Stomach (tissue), 9 donors: ENCODE data around the gene LMNB1. TPM values are rescaled to one million over a fixed set of nuclear protein-coding genes. Genes with fewer than 3 reads are reported as not detected.
A peak's percentile ranks its signal among the peaks of the same experiment; 100 is the strongest.
"Not testable (repeated sequence)": the region's sequence is repeated elsewhere in the genome, so short reads cannot be mapped to it uniquely, and the experiment has no call there.

ENCODE experiments used
- DNase-seq, 2 donors: peaks; one replicate each; pipeline versions ENCODE4 v3.0.0 to v3.0.0-alpha.2; 2013 to 2019
- H3K27ac ChIP-seq, 5 donors: fragments of 200-600 bp in 4 of 5; sonication (generic) in 4 of 5; one replicate each; pipeline ENCODE4 v1.5.1; 2013 to 2019; ENCODE audit warnings: mild to moderate bottlenecking in 1 of 5, moderate library complexity in 1 of 5
- H3K27me3 ChIP-seq, 3 donors: fragments of 200-600 bp; sonication (generic); one replicate each; pipeline ENCODE4 v1.5.1; 2017 to 2019; ENCODE audit warnings: mixed run types in 1 of 3
- H3K36me3 ChIP-seq, 4 donors: fragments of 200-600 bp; sonication (generic); 1 replicate in 3 of 4; 2 replicates in 1 of 4; pipeline ENCODE4 v1.5.1; 2016 to 2019
- H3K4me1 ChIP-seq, 4 donors: fragments of 200-600 bp; sonication (generic); one replicate each; pipeline ENCODE4 v1.5.1; 2016 to 2019
- H3K4me3 ChIP-seq, 4 donors: fragments of 200-600 bp; sonication (generic) in 3 of 4; one replicate each; pipeline ENCODE4 v1.5.1; 2016 to 2019; ENCODE audit warnings: mild to moderate bottlenecking in 1 of 4
- H3K9me3 ChIP-seq, 4 donors: fragments of 200-600 bp; sonication (generic); one replicate each; pipeline ENCODE4 v1.5.1; 2016 to 2019
- EP300 ChIP-seq: sonication (generic); formaldehyde crosslinking; IDR thresholded peaks from one replicate; pipeline ENCODE4 v1.6.1; 2017; ENCODE audit warnings: antibody characterized with exemption
- POLR2A ChIP-seq, 4 donors: fragments of 450-650 bp; IDR thresholded peaks; one replicate each; pipeline ENCODE4 v1.6.1; 2016; ENCODE audit warnings: antibody characterized with exemption in 4 of 4, control low read depth in 2 of 4, mild to moderate bottlenecking in 1 of 4, moderate library complexity in 1 of 4
- POLR2AphosphoS5 ChIP-seq, 3 donors: sonication (generic); formaldehyde crosslinking; IDR thresholded peaks; one replicate each; pipeline ENCODE4 v1.6.1; 2016; ENCODE audit warnings: antibody characterized with exemption in 3 of 3
- WGBS, 5 donors: extraction: QIAGEN DNeasy Blood & Tissue Kit in 3 of 5; methylation state at CpG; one replicate each; pipeline versions ENCODE4 v1.1.5 to v1.1.7; 2013 to 2018; 5-methylcytosine and 5-hydroxymethylcytosine counted together
- intact Hi-C: fragments of 100-400 bp; cut with DNase I; formaldehyde crosslinking; loops from one replicate; pipeline ENCODE4 v1.15.1; 2023; ENCODE audit warnings: low total_unique reads
- polyA plus RNA-seq, 3 donors: library from polyadenylated mRNA; stranded (reverse); fragments of 200-250 nt; gene quantifications; one replicate each; pipeline ENCODE4 v1.2.3, GENCODE V29; 2013
- total RNA-seq, 5 donors: library from RNA; depleted of rRNA; stranded (reverse); fragments of >200 nt; gene quantifications; one replicate each; pipeline versions ENCODE4 v1.1.0 to v1.2.3, GENCODE V29; 2014 to 2016
- TF ChIP-seq, protein P1 (sequence below), 7 experiments: fragments of 450-650 bp in 4 of 7; fragments of 200-600 bp in 3 of 7; sonication (generic) in 3 of 7; IDR thresholded peaks; one replicate each; pipeline ENCODE4 v1.5.1; 2016 to 2019; ENCODE audit warnings: antibody characterized with exemption in 7 of 7, control low read depth in 2 of 7, mild to moderate bottlenecking in 1 of 7
- donor health status: healthy with polysubstance abuse.
- donor health status: Bipolar disorder and iron deficiency.
- donor health status: healthy.

The LMNB1 gene
- total and polyA plus RNA-seq, 8 donors = 7.6 to 167 (median 9.9) TPM

- Histone ChIP-seq H3K36me3 (no peaks in the 10 kb centered on the region), H3K27me3 (no peaks in the 10 kb centered on the region), H3K9me3 (no peaks in the 10 kb centered on the region), H3K4me1 (peaks cover 6 to 40% (median 36%) of the 10 kb centered on the region in 4 donors), H3K27ac (peak overlapping the region; percentile 92 to 97 (median 97)), H3K4me3 (peak overlapping the region; percentile 71 to 95 (median 78))
- DNase-seq = peak; percentile 65 to 88
- TF ChIP-seq EP300 (no peak), POLR2AphosphoS5 (IDR thresholded peaks at IDR 0.05) (peak in 1 of 3 donors; percentile 55), POLR2A (IDR thresholded peaks at IDR 0.05) (no peak)
- TF ChIP-seq, protein P1, sequence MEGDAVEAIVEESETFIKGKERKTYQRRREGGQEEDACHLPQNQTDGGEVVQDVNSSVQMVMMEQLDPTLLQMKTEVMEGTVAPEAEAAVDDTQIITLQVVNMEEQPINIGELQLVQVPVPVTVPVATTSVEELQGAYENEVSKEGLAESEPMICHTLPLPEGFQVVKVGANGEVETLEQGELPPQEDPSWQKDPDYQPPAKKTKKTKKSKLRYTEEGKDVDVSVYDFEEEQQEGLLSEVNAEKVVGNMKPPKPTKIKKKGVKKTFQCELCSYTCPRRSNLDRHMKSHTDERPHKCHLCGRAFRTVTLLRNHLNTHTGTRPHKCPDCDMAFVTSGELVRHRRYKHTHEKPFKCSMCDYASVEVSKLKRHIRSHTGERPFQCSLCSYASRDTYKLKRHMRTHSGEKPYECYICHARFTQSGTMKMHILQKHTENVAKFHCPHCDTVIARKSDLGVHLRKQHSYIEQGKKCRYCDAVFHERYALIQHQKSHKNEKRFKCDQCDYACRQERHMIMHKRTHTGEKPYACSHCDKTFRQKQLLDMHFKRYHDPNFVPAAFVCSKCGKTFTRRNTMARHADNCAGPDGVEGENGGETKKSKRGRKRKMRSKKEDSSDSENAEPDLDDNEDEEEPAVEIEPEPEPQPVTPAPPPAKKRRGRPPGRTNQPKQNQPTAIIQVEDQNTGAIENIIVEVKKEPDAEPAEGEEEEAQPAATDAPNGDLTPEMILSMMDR (IDR thresholded peaks at IDR 0.05) = peak in 1 of 7 experiments; percentile 16
- 1% methylated on average over 47 to 93 of the region's 93 CpGs for WGBS, 5 donors
- intact Hi-C loops = no loop called here
Measured at GRCh38 chr5:126777257-126777974, 480 bp downstream of the LMNB1 start.

DNA sequence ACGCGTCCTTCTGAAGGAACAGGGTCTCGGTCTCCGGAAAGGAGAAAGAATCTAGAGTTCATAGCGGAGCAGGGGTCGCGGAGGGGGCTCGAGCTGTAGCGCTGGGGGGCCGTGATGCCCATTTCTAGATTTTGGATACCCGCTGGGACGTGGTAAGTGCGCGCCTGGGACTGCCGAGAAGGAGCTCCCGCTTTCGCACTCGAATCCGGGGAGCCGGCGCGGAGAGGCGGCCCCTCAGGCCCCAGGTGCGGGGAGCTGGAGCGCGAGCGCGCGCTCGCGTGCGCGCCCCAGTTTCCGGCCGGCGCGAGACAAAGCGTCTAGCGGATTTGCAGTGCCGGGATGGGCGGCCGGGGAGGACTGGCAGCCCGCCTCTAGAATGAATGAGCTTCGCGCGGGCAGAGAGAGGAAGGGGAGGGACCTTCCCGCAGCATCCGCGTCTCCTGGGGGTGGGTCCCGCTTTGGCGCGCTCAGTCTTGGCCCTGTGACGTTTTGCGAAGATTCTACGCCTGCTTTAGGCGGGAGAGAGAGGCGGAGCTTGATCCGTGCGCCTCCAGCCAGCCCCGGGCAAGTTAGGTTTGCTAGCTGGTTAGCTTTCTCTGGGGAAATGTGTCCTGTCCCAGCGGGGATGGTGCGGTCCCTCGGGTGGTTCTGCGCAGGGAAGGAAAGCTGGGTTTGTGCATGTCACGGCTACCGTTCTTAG is 1.2 kb downstream of the LMNB1 start:
- peak; percentile 82 to 97 for DNase-seq
- 0% methylated on average over 15 to 66 of the region's 66 CpGs for WGBS, 5 donors
- intact Hi-C loops = no loop called here

DNA sequence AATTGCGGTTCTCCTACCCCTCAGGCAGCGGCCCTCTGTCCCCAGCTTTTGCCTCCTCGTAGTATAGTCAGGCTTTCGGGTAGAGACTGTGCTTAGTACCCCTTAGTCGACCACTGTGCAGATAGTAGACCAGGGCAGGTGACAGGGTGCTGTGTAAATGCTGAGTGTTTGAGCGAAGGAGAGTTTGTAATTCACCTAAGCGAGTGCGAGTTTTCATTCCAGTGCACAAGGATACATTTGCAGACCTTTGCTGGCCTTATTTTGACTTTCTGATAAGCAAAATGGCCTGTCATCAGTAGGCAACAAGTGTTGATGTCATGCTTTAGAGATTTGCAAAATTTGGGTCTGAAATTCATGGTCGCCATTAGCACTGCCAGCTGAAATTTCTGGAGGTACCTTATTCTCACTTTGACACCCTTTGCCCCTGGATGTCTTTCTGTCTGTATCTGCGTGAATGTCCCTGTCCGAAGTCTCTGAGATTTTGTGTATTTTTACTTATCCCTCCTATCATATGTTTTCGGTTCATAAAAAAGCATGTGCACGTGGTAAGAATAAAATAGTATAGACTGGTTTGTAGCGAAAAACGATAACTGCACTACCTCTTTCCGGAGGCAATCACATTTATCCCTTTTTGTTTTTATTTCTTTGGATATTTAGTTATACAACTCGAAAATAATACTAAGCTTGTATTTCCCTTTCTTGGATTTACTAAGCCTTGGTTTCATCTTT is 1.9 kb downstream of the LMNB1 start:
- Histone ChIP-seq H3K27me3 (no peaks in the 10 kb centered on the region), H3K9me3 (no peaks in the 10 kb centered on the region), H3K4me1 (peaks cover 6 to 40% (median 36%) of the 10 kb centered on the region in 4 donors), H3K36me3 (no peaks in the 10 kb centered on the region), H3K4me3 (peak overlapping the region; percentile 71 to 95 (median 78)), H3K27ac (peak overlapping the region; percentile 92 to 97 (median 97))
- no peak for DNase-seq
- 16 to 25% (median 21%) methylated on average over 17 of the region's 17 CpGs for WGBS, 5 donors
- TF ChIP-seq EP300 = no peak
- TF ChIP-seq POLR2A (IDR thresholded peaks at IDR 0.05) = no peak
- TF ChIP-seq, protein P1 (IDR thresholded peaks at IDR 0.05) = no peak
- no peak for TF ChIP-seq POLR2AphosphoS5 (IDR thresholded peaks at IDR 0.05)
- intact Hi-C loops = no loop called here

More for the DNA sequence above, 1.2 kb downstream of the LMNB1 start:
- Histone ChIP-seq H3K9me3 (no peaks in the 10 kb centered on the region), H3K4me1 (peaks cover 6 to 40% (median 36%) of the 10 kb centered on the region in 4 donors), H3K27ac (peak overlapping the region; percentile 92 to 97 (median 97)), H3K36me3 (no peaks in the 10 kb centered on the region), H3K4me3 (peak overlapping the region; percentile 71 to 95 (median 78)), H3K27me3 (no peaks in the 10 kb centered on the region)
- TF ChIP-seq POLR2AphosphoS5 (IDR thresholded peaks at IDR 0.05) (peak in 2 of 3 donors; percentile 50 to 67), POLR2A (IDR thresholded peaks at IDR 0.05) (no peak)

GRCh38 chr5:126780165-126780827 is 3.4 kb downstream of the LMNB1 start:
- peak overlapping the region in 1 of 4 donors; percentile 13 for H3K4me3 ChIP-seq
- H3K27ac ChIP-seq = no peak overlapping the region
- no peak for TF ChIP-seq POLR2A (IDR thresholded peaks at IDR 0.05)
- TF ChIP-seq, protein P1 (IDR thresholded peaks at IDR 0.05) = peak in 5 of 7 experiments; percentile 29 to 81 (median 56)
- H3K27me3 ChIP-seq = no peaks in the 10 kb centered on the region
- no peaks in the 10 kb centered on the region for H3K36me3 ChIP-seq
- H3K4me1 ChIP-seq = peaks cover 6 to 37% (median 36%) of the 10 kb centered on the region in 4 donors
- peak; percentile 38 to 85 for DNase-seq
- no peaks in the 10 kb centered on the region for H3K9me3 ChIP-seq
- 28 to 31% (median 29%) methylated on average over 7 of the region's 7 CpGs for WGBS, 5 donors
- intact Hi-C loops = loop anchor here (5.0 kb wide), 1 partner anchor 103 kb away; no protein-coding TSS in a partner anchor

DNA sequence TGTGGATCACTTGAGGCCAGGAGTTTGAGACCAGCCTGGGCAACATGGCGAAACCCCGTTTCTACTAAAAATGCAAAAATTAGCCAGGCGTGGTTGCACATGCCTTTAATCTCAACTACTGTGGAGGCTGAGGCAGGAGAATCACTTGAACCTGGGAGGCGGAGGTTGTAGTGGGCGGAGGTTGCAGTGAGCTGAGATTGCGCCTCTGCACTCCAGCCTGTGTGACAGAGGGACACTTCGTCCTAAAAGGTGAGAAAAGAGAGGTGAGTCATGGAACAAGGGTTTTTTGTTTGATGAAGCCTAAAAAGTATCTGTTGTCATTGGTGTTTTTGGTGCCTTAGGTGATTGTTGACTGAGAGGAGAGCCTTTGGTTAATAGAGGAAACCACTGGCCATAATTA is 11.5 kb downstream of the LMNB1 start:
- H3K36me3 ChIP-seq, H3K4me1 ChIP-seq, H3K27me3 ChIP-seq, intact Hi-C loops, DNase-seq, H3K4me3 ChIP-seq, H3K9me3 ChIP-seq, H3K27ac ChIP-seq: not testable (repeated sequence)
- WGBS, 5 donors = 92 to 96% (median 94%) methylated on average over 7 of the region's 7 CpGs
